ENCODE measurements around the gene KCNH5. TPM values are rescaled to one million over a fixed set of nuclear protein-coding genes. Genes with fewer than 3 reads are reported as not detected.

Gene KCNH5
- total RNA-seq, 1 experiment from 2014 or later: not detected

DNA sequence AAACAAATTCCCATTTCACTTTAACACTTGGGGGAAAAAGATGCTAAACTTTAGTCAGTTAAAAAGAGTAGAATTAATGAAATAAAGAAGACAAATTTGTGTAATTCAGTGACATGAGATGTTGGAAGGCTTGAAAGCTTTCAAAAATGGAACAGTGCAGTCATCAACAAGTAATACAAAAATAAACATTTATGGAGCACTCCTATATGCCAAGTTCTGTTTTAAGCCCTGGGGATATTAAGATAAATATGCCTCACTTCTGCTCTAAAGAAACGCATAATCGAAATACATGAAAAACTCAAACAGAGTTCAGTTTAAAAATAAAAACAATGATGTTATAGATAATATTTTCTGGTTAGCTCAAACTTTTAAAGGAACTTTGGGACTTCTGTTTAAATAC, 93.0 kb downstream of the KCNH5 start:
- no peaks in the 10 kb centered on the region for H3K36me3 ChIP-seq
- no peaks in the 10 kb centered on the region for H3K27me3 ChIP-seq (replicated peaks)
- H3K27ac ChIP-seq: no peak overlapping the region
- no peaks in the 10 kb centered on the region for H3K9me3 ChIP-seq (replicated peaks)
- DNase-seq (ENCODE audit: low read depth in 1 of 2, low spot score in 2 of 2): no peak
- no peaks in the 10 kb centered on the region for H3K4me1 ChIP-seq (replicated peaks)
- no peak overlapping the region for H3K4me3 ChIP-seq

DNA sequence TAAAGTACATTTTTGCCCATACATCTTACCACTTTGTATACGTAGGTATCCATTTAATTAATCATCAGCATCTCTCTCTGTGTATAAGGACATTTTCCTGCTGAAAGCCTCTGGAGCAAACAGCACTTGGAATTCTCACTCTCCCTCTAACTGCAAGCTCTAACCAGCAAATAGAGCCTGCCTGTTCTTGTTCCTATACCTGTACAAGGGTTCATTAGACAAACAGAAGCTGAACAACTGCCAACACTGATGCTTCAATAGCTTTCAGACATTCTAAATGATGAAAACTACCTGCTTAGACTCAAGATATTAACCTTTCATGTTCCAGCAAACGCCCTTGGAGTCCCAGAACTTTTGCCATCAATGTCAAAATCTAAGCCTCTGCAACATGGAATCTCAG, 98.0 kb downstream of the KCNH5 start:
- Histone ChIP-seq H3K4me1 (replicated peaks) (no peaks in the 10 kb centered on the region), H3K9me3 (replicated peaks) (no peaks in the 10 kb centered on the region), H3K4me3 (no peak overlapping the region), H3K36me3 (no peaks in the 10 kb centered on the region), H3K27ac (no peak overlapping the region), H3K27me3 (replicated peaks) (no peaks in the 10 kb centered on the region)
- no peak for DNase-seq (ENCODE audit: low read depth in 1 of 2, low spot score in 2 of 2)

DNA sequence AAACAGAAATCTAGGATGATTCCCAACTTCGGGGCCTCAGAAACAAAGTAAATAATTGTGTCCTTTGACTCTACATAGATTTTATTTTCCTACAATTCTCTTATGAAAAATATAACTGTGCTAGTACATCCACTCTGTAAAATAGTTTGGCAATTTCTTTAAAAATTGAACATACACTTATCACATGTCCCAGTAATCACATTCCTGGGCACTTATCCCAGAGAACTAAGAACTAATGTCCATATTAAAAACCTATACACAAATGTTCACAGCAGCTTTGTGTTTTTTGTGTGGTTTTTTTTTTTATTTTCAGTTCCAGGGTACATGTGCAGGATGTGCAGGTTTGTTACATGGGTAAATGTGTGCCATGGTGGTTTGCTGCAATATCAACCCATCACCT, 99.0 kb downstream of the KCNH5 start:
- Histone ChIP-seq H3K9me3 (replicated peaks) (no peaks in the 10 kb centered on the region), H3K36me3 (no peaks in the 10 kb centered on the region), H3K27me3 (replicated peaks) (no peaks in the 10 kb centered on the region), H3K4me3 (no peak overlapping the region), H3K4me1 (replicated peaks) (no peaks in the 10 kb centered on the region), H3K27ac (no peak overlapping the region)
- no peak for DNase-seq (ENCODE audit: low read depth in 1 of 2, low spot score in 2 of 2)

DNA sequence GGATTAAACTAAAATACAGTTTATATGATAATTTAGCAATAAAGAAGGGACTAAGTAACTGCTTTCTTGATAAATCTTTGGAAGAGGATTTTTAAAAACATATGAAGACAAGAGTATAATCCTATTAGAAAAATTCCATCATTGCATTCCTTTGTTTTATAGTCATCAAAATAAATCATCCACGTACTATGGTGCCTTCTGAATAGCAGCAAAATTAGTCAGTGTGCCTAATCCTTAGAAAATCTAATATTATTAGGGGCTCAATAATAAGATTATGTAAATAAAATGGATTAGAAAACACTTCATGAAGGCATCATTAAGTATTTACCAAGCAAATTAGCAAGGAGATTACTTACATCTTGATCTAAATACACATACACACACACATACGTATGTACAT, 102.1 kb downstream of the KCNH5 start:
- Histone ChIP-seq H3K9me3 (replicated peaks) (no peaks in the 10 kb centered on the region), H3K4me3 (no peak overlapping the region), H3K27ac (no peak overlapping the region), H3K36me3 (no peaks in the 10 kb centered on the region), H3K27me3 (replicated peaks) (no peaks in the 10 kb centered on the region), H3K4me1 (replicated peaks) (no peaks in the 10 kb centered on the region)
- no peak for DNase-seq (ENCODE audit: low read depth in 1 of 2, low spot score in 2 of 2)

DNA sequence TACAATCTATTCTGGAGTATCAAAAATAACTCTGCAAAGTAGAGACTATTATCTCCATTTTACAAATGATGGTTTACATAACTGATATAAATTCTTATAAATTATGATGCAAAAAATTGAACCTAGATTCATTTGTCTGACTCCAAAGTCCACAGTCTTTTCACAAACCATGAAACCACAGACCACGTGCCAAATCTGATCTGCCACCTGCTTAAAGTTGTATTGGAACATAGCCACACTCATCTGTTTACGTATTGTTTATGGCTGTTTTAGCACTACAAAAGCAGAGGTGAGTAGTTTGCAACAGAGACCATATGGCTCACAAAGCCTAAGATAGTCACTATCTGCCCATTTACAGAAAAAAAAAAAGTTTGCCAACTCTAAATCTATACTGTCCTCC, 105.3 kb downstream of the KCNH5 start:
- Histone ChIP-seq H3K27ac (no peak overlapping the region), H3K36me3 (no peaks in the 10 kb centered on the region), H3K27me3 (replicated peaks) (no peaks in the 10 kb centered on the region), H3K4me1 (replicated peaks) (no peaks in the 10 kb centered on the region), H3K9me3 (replicated peaks) (no peaks in the 10 kb centered on the region), H3K4me3 (no peak overlapping the region)
- no peak for DNase-seq (ENCODE audit: low read depth in 1 of 2, low spot score in 2 of 2)

DNA sequence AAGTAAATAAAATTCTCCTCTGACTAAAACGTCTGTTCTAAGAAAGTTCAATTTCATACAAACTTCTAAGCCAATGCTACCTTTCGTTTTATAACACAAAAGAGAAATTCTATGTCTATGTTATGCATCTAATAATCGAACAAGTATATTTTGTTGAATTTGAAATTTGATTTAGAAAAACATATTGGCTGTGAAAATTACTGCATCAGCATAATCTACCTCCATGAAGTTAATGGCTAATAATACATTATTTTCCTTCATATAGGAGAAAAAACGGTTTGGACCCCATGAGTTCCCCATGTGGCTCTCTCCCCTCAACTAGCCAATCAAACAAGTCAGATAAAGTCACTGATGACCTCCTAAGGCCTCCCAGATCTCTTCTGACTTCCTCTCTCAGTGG, 106.5 kb downstream of the KCNH5 start:
- Histone ChIP-seq H3K4me3 (no peak overlapping the region), H3K4me1 (replicated peaks) (no peaks in the 10 kb centered on the region), H3K9me3 (replicated peaks) (no peaks in the 10 kb centered on the region), H3K36me3 (no peaks in the 10 kb centered on the region), H3K27me3 (replicated peaks) (no peaks in the 10 kb centered on the region), H3K27ac (no peak overlapping the region)
- no peak for DNase-seq (ENCODE audit: low read depth in 1 of 2, low spot score in 2 of 2)

DNA sequence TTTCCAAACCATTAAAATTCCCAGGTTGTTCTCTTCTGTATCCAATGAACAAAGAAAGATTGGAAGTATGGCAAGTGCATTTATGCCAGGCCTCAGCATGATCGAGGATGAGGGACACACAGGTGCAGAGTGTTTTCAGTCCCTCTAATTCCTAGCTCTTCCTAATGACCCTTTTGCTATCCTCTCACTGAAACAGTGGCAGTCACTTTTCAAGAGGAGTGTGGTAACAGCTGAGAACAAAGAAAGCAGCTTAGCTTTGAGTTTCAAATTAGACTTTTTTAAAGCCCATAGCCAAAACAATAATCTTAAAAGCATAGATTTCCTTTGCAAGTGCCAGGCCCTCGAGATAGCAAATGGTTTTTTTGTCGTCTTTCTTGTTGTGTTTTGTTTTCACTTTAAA, 110.8 kb downstream of the KCNH5 start:
- no peaks in the 10 kb centered on the region for H3K36me3 ChIP-seq
- H3K4me1 ChIP-seq (replicated peaks): no peaks in the 10 kb centered on the region
- no peaks in the 10 kb centered on the region for H3K9me3 ChIP-seq (replicated peaks)
- no peak overlapping the region for H3K4me3 ChIP-seq
- no peak for DNase-seq (ENCODE audit: low read depth in 1 of 2, low spot score in 2 of 2)
- H3K27ac ChIP-seq: no peak overlapping the region
- H3K27me3 ChIP-seq (replicated peaks): no peaks in the 10 kb centered on the region

DNA sequence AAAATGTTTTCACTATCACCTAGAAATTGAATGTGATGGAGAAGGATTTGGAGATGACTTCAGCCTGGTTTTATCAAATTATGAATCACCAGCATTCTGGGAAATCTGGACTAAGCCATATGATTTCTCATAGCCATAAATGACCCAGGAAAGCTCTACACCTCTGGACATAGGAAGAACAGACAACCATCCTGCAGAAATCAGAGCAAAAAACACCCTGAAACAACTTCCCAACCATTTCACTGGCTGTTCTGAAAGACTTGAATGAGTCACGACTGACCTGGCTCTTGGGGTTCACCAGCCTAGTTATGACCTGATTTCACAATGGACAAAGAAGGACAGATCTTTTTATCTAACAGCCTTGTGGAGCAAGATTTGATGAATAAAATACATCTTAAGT, 123.8 kb downstream of the KCNH5 start:
- Histone ChIP-seq H3K27ac (no peak overlapping the region), H3K27me3 (replicated peaks) (no peaks in the 10 kb centered on the region), H3K4me3 (no peak overlapping the region), H3K4me1 (replicated peaks) (no peaks in the 10 kb centered on the region), H3K9me3 (replicated peaks) (0 out of 2 replicates have a peak, but pooled peaks cover 2% of the 10 kb centered on the region), H3K36me3 (no peaks in the 10 kb centered on the region)
- DNase-seq (ENCODE audit: low read depth in 1 of 2, low spot score in 2 of 2): no peak

DNA sequence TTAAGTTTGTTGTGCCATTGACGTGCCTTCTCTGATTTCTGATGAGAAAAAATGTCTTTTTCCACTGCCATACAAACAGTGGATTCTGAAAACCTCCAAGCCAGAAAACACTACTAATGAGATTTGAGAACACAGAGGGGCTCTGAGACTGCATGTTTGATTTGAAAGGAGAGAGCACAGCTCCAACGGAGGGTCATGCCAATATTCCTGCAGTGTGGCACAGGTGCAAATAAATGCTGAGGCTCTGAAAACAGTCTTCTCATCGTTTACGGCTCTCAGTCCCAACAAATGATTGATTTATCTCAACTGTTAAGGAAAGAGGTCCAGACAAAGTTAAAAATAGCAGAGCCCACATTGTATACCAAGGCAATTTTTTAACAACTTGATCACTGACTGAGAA, 128.7 kb downstream of the KCNH5 start:
- H3K4me3 ChIP-seq: no peak overlapping the region
- no peaks in the 10 kb centered on the region for H3K9me3 ChIP-seq (replicated peaks)
- no peak for DNase-seq (ENCODE audit: low read depth in 1 of 2, low spot score in 2 of 2)
- no peaks in the 10 kb centered on the region for H3K27me3 ChIP-seq (replicated peaks)
- no peaks in the 10 kb centered on the region for H3K4me1 ChIP-seq (replicated peaks)
- H3K27ac ChIP-seq: no peak overlapping the region
- no peaks in the 10 kb centered on the region for H3K36me3 ChIP-seq

DNA sequence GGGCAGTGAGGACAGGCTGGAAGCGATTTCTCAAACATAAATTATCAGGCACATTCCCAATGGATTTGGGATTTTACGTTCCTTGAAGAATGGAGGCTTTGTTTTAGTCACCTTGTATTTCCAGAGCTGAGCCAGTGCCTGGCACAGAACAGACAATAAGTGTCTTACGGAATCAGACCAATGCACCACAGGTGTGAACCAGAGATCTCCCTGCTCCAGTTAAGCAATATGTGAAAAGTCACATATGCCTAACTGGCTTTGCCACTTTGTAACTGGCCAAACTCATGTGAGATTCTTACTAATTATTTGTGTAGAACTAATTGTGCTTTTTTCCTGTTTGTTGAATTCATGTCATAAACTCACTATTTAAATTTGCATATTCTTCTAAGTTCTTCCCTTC, 130.4 kb downstream of the KCNH5 start:
- no peaks in the 10 kb centered on the region for H3K9me3 ChIP-seq (replicated peaks)
- no peak for DNase-seq (ENCODE audit: low read depth in 1 of 2, low spot score in 2 of 2)

DNA sequence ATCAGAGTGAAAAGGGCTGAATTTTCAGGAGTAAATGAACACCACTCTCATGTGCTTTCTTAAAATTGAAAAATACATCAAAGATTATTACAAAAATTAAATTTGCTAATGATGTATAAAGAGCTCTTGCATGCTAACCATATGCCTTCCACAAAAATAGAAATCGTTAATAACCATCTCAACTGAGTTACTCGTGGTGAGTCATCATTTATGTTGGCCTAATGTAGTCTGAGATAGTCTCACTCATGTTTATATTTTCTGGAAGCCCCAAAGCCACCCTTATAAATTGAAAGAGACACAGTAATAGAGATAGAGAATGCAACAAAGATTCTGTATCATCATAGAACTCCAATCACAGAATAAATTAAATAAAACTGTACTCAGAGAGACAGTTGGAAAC, 131.2 kb downstream of the KCNH5 start:
- Histone ChIP-seq H3K4me1 (replicated peaks) (no peaks in the 10 kb centered on the region), H3K27me3 (replicated peaks) (no peaks in the 10 kb centered on the region), H3K9me3 (replicated peaks) (no peaks in the 10 kb centered on the region), H3K36me3 (no peaks in the 10 kb centered on the region), H3K27ac (no peak overlapping the region), H3K4me3 (no peak overlapping the region)
- DNase-seq (ENCODE audit: low read depth in 1 of 2, low spot score in 2 of 2): no peak

More for the DNA sequence above, 130.4 kb downstream of the KCNH5 start:
- H3K4me3 ChIP-seq: no peak overlapping the region
- H3K27me3 ChIP-seq (replicated peaks): no peaks in the 10 kb centered on the region
- no peaks in the 10 kb centered on the region for H3K4me1 ChIP-seq (replicated peaks)
- H3K36me3 ChIP-seq: no peaks in the 10 kb centered on the region
- H3K27ac ChIP-seq: no peak overlapping the region

DNA sequence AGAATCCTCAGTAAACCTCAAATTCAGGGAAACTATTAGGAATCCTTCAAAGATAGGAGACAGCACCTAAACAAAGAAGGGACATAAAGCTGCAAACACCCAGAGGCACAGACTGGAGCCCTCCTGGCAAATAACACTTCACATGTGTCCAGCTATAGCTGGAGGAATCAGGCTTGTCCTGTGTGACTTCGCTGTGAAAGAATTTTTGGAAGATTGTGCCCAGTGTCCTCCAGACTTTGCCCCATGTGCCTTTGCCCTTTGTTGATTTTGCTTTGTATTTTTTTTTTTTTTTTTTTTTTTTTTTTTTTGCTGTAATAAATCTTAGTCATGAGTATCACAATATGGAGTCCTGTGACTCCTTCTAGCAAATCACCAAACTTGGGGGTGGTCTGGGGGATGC, 136.8 kb downstream of the KCNH5 start:
- no peaks in the 10 kb centered on the region for H3K27me3 ChIP-seq (replicated peaks)
- no peaks in the 10 kb centered on the region for H3K9me3 ChIP-seq (replicated peaks)
- no peaks in the 10 kb centered on the region for H3K36me3 ChIP-seq
- no peak overlapping the region for H3K27ac ChIP-seq
- no peak for DNase-seq (ENCODE audit: low read depth in 1 of 2, low spot score in 2 of 2)
- H3K4me3 ChIP-seq: no peak overlapping the region
- no peaks in the 10 kb centered on the region for H3K4me1 ChIP-seq (replicated peaks)

DNA sequence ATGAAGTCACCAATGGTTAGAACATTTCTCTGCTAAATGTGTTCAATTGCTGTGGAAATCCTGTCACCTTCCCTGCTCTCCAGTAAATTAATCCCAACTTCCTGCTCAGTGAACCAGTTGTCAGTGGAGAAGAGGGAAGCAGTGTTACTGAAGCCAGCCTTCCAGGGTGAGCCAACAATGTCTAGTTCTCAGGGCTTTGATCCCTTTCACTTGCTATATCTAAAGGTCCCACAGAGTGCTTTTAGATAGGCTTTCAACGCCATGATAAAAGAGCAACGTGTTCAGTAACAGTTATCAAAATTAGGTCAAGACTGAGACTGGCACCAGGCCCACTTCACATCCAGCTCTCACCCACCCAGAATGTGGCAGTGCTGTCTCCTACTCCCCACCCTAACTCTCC, 139.7 kb downstream of the KCNH5 start:
- H3K4me3 ChIP-seq: no peak overlapping the region
- no peak for DNase-seq (ENCODE audit: low read depth in 1 of 2, low spot score in 2 of 2)
- no peaks in the 10 kb centered on the region for H3K36me3 ChIP-seq
- H3K4me1 ChIP-seq (replicated peaks): no peaks in the 10 kb centered on the region
- no peak overlapping the region for H3K27ac ChIP-seq
- H3K9me3 ChIP-seq (replicated peaks): no peaks in the 10 kb centered on the region
- no peaks in the 10 kb centered on the region for H3K27me3 ChIP-seq (replicated peaks)

DNA sequence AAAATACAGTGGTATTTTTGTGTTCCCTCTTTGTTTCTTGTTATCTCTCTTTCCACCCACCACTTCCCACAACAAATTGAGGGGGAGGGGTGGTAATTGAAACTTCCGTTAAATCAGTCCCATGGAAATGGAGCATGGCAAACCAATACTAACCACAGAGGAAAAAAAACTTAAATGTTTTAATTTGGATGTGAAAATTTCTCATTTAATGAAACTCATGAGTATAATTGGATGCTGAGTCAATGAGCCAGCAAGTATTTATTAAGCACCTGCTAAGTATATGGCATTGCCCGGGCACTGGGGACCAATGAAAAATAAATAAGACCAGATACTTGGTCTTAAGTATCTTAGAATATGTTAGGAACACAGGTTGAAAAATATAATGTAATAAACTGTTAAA, 147.5 kb downstream of the KCNH5 start:
- Histone ChIP-seq H3K36me3 (no peaks in the 10 kb centered on the region), H3K4me3 (no peak overlapping the region), H3K27ac (no peak overlapping the region), H3K4me1 (replicated peaks) (no peaks in the 10 kb centered on the region), H3K9me3 (replicated peaks) (no peaks in the 10 kb centered on the region), H3K27me3 (replicated peaks) (no peaks in the 10 kb centered on the region)
- no peak for DNase-seq (ENCODE audit: low read depth in 1 of 2, low spot score in 2 of 2)

DNA sequence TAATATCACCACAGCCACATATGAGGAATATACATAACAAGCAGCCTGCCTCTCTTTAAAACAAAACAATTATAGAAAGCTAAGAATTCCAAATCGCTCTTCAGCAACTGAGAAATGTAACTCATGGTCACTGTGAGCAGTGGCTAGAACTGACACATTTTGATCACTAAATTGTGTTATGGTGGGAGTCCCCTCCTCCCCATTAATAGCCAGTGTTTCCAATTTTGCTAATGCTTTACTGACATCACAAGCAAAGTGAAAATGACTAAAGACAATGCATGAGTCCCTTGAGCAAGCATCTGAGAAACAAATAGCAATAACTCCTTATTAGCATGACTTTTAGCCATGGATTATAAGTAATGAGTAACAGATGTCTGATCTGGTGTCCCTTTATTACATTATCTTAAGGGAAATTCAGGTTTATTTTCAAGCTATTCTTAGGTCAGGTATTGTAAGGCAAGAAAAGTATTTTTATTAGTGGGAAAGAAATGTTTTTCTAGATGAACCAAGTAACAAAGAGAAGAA, 148.3 kb downstream of the KCNH5 start:
- no peak overlapping the region for H3K27ac ChIP-seq
- H3K4me3 ChIP-seq: no peak overlapping the region
- DNase-seq (ENCODE audit: low read depth in 1 of 2, low spot score in 2 of 2): no peak
- no peaks in the 10 kb centered on the region for H3K9me3 ChIP-seq (replicated peaks)
- H3K4me1 ChIP-seq (replicated peaks): no peaks in the 10 kb centered on the region
- H3K27me3 ChIP-seq (replicated peaks): no peaks in the 10 kb centered on the region
- no peaks in the 10 kb centered on the region for H3K36me3 ChIP-seq

Data from SJSA1 (cell line).